Endothelial cell of umbilical vein (primary cell): ENCODE data around the gene CPLX1.

Experiments used
- EZH2 ChIP-seq: IDR thresholded peaks from 2 replicates; pipeline ENCODE4 v1.6.1; 2012; ENCODE audit warnings: borderline replicate concordance, low read depth, mild to moderate bottlenecking, moderate library complexity, low read length, inconsistent platforms; ENCODE audit not compliant: severe bottlenecking
- FOS ChIP-seq: IDR thresholded peaks from 2 replicates; pipeline ENCODE4 v1.6.1; 2011; ENCODE audit warnings: mild to moderate bottlenecking, low read length, moderate library complexity, borderline replicate concordance; ENCODE audit not compliant: insufficient read depth
- JUN ChIP-seq: IDR thresholded peaks from 2 replicates; pipeline ENCODE4 v1.6.1; 2011; ENCODE audit warnings: borderline replicate concordance, low read depth; ENCODE audit not compliant: insufficient read length, insufficient read depth
- MAX ChIP-seq: IDR thresholded peaks from 2 replicates; pipeline ENCODE4 v1.6.1; 2011; ENCODE audit not compliant: insufficient read depth, insufficient read length
- MYC ChIP-seq: IDR thresholded peaks from one replicate; pipeline ENCODE4 v1.6.1; 2011; ENCODE audit warnings: mild to moderate bottlenecking, low read depth, low read length
- POLR2A ChIP-seq: IDR thresholded peaks from 2 replicates; pipeline ENCODE4 v1.6.1; 2012; ENCODE audit warnings: low read depth, mild to moderate bottlenecking, control low read depth, low read length
- POLR2AphosphoS5 ChIP-seq: IDR thresholded peaks from 2 replicates; pipeline ENCODE4 v1.6.1; 2012; ENCODE audit warnings: low read depth, mild to moderate bottlenecking, control low read depth, low read length, moderate library complexity; ENCODE audit not compliant: insufficient read depth
- TF ChIP-seq, protein P1 (sequence below), 2 donors: IDR thresholded peaks; 1 replicate in 1 of 2; 2 replicates in 1 of 2; pipeline ENCODE4 v1.5.1; 2011; ENCODE audit warnings: low read length in 2 of 2, mild to moderate bottlenecking in 2 of 2, moderate library complexity in 2 of 2, control low read depth in 1 of 2, inconsistent platforms in 1 of 2, low read depth in 1 of 2; ENCODE audit not compliant: insufficient read depth in 1 of 2; ENCODE audit errors: extremely low read depth in 1 of 2

GRCh38 chr4:871484-871883 lies 45.6 kb upstream of the CPLX1 start:
- no peak for TF ChIP-seq EZH2
- TF ChIP-seq, protein P1, sequence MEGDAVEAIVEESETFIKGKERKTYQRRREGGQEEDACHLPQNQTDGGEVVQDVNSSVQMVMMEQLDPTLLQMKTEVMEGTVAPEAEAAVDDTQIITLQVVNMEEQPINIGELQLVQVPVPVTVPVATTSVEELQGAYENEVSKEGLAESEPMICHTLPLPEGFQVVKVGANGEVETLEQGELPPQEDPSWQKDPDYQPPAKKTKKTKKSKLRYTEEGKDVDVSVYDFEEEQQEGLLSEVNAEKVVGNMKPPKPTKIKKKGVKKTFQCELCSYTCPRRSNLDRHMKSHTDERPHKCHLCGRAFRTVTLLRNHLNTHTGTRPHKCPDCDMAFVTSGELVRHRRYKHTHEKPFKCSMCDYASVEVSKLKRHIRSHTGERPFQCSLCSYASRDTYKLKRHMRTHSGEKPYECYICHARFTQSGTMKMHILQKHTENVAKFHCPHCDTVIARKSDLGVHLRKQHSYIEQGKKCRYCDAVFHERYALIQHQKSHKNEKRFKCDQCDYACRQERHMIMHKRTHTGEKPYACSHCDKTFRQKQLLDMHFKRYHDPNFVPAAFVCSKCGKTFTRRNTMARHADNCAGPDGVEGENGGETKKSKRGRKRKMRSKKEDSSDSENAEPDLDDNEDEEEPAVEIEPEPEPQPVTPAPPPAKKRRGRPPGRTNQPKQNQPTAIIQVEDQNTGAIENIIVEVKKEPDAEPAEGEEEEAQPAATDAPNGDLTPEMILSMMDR (IDR thresholded peaks at IDR 0.05; ENCODE audit: extremely low read depth in 1 of 2, insufficient read depth in 1 of 2, low read depth in 1 of 2, low read length in 2 of 2), result no peak
- TF ChIP-seq POLR2AphosphoS5, result no peak
- TF ChIP-seq POLR2A, result no peak
- no peak for TF ChIP-seq MAX
- TF ChIP-seq MYC, result no peak
- TF ChIP-seq FOS, result no peak
- TF ChIP-seq JUN, result no peak
